HepG2 (cell line): Measurements from ENCODE around the gene ODC1. TPM values are rescaled to one million over a fixed set of nuclear protein-coding genes. Genes with fewer than 3 reads are reported as not detected.

Experiments
- CBX2 ChIP-seq, 2 experiments: fragments of 200-600 bp in 1 of 2; sonication (generic); formaldehyde crosslinking in 1 of 2; IDR thresholded peaks; 2 replicates each; pipeline versions ENCODE4 v1.7.0 to v1.8.1; 2018 to 2022; ENCODE audit warnings: low read depth in 2 of 2, low read length in 1 of 2, mild to moderate bottlenecking in 1 of 2, missing genetic modification reagents in 1 of 2
- CCDC6 ChIP-seq: sonication (generic); formaldehyde crosslinking; IDR thresholded peaks from 2 replicates; pipeline ENCODE4 v1.8.1; 2022; ENCODE audit warnings: mild to moderate bottlenecking, missing genetic modification reagents, moderate library complexity
- HNRNPK ChIP-seq: fragments of 200-400 bp; formaldehyde crosslinking; IDR thresholded peaks from 2 replicates; pipeline ENCODE4 v1.6.1; 2018; ENCODE audit warnings: low read length, low read depth, moderate library complexity, mild to moderate bottlenecking; ENCODE audit not compliant: poor library complexity, severe bottlenecking
- HOXA3 ChIP-seq: sonication (generic); formaldehyde crosslinking; IDR thresholded peaks from 2 replicates; pipeline ENCODE4 v1.5.0; 2020; ENCODE audit warnings: missing genetic modification reagents
- MBD4 ChIP-seq: IDR thresholded peaks from 2 replicates; pipeline ENCODE4 v1.6.1; 2012; ENCODE audit warnings: low read length, inconsistent platforms, borderline replicate concordance
- PHF20 ChIP-seq: sonication (generic); formaldehyde crosslinking; IDR thresholded peaks from 2 replicates; pipeline ENCODE4 v1.5.0; 2020; ENCODE audit warnings: mild to moderate bottlenecking, missing genetic modification reagents
- RBFOX2 ChIP-seq: fragments of 200-400 bp; formaldehyde crosslinking; IDR thresholded peaks from 2 replicates; pipeline ENCODE4 v1.6.1; 2017; ENCODE audit warnings: low read depth, mild to moderate bottlenecking, low read length
- ZNF275 ChIP-seq: sonication (generic); formaldehyde crosslinking; IDR thresholded peaks from 2 replicates; pipeline ENCODE4 v1.8.0; 2022; ENCODE audit warnings: missing genetic modification reagents, mild to moderate bottlenecking, inconsistent platforms, borderline replicate concordance
- ZNF350 ChIP-seq: sonication (generic); formaldehyde crosslinking; IDR thresholded peaks from 2 replicates; pipeline ENCODE4 v1.4.0; 2020; ENCODE audit warnings: mild to moderate bottlenecking, low read depth, missing genetic modification reagents, borderline replicate concordance
- ZNF354B ChIP-seq: sonication (generic); formaldehyde crosslinking; IDR thresholded peaks from 2 replicates; pipeline ENCODE4 v1.8.0; 2022; ENCODE audit warnings: mild to moderate bottlenecking, missing genetic modification reagents
- ZNF430 ChIP-seq: sonication (generic); formaldehyde crosslinking; IDR thresholded peaks from 2 replicates; pipeline ENCODE4 v1.9.0; 2021; ENCODE audit warnings: mild to moderate bottlenecking, missing genetic modification reagents
- ZNF644 ChIP-seq: IDR thresholded peaks from 2 replicates; pipeline ENCODE4 v1.6.1; 2016; ENCODE audit warnings: low read depth
- ZNF687 ChIP-seq: sonication (generic); formaldehyde crosslinking; IDR thresholded peaks from 2 replicates; pipeline ENCODE4 v1.5.1; 2020; ENCODE audit warnings: mild to moderate bottlenecking, missing genetic modification reagents, moderate library complexity
- ZNF749 ChIP-seq: sonication (generic); formaldehyde crosslinking; IDR thresholded peaks from 2 replicates; pipeline ENCODE4 v1.8.0; 2022; ENCODE audit warnings: mild to moderate bottlenecking, missing genetic modification reagents, moderate library complexity, borderline replicate concordance
- polyA plus RNA-seq, 8 experiments: library from polyadenylated mRNA; depleted of rRNA in 3 of 8; stranded (reverse) in 7 of 8; unstranded in 1 of 8; fragments of >200 nt; fragmentation: Illumina TruSeq in 4 of 8; extraction: Trizol in 4 of 8; gene quantifications; 2 replicates each; pipeline versions ENCODE4 v1.2.1 to v1.2.3, GENCODE V29; 2011 to 2016; ENCODE audit warnings: low read depth in 4 of 8, missing spikeins in 1 of 8, mixed read lengths in 1 of 8; ENCODE audit not compliant: insufficient read depth in 1 of 8
- total RNA-seq, 5 experiments: library from RNA; depleted of rRNA; stranded (reverse); fragments of >200 nt; fragmentation: Illumina TruSeq; extraction: Trizol; gene quantifications; 2 replicates each; pipeline ENCODE4 v1.2.3, GENCODE V29; 2016; ENCODE audit warnings: low read depth in 1 of 5
- TF ChIP-seq, protein P1 (sequence below): IDR thresholded peaks from 2 replicates; pipeline ENCODE4 v1.6.1; 2016; ENCODE audit warnings: missing compliant biosample characterization, missing genetic modification reagents, borderline replicate concordance
- TF ChIP-seq, protein P2 (sequence below): sonication (generic); formaldehyde crosslinking; conservative IDR thresholded peaks from 2 replicates; pipeline ENCODE4 v1.8.0; 2022; ENCODE audit warnings: mild to moderate bottlenecking, moderate library complexity, missing genetic modification reagents
- TF ChIP-seq, protein P3 (sequence below): IDR thresholded peaks from 2 replicates; pipeline ENCODE4 v1.6.1; 2016
- TF ChIP-seq, protein P4 (sequence below): sonication (generic); formaldehyde crosslinking; IDR thresholded peaks from 2 replicates; pipeline ENCODE4 v1.4.0; 2020; ENCODE audit warnings: low read depth, mild to moderate bottlenecking, missing genetic modification reagents

ODC1 gene
- total and polyA plus RNA-seq, 2 of the 13 experiments (the other 11 are each of a cell fraction or from before 2014, with no cell fraction given): 142 to 371 TPM

- peak; percentile 10; the same call in 1 of the 2 replicates for TF ChIP-seq ZNF687 (CRISPR knock-in tag)
- TF ChIP-seq, protein P1, sequence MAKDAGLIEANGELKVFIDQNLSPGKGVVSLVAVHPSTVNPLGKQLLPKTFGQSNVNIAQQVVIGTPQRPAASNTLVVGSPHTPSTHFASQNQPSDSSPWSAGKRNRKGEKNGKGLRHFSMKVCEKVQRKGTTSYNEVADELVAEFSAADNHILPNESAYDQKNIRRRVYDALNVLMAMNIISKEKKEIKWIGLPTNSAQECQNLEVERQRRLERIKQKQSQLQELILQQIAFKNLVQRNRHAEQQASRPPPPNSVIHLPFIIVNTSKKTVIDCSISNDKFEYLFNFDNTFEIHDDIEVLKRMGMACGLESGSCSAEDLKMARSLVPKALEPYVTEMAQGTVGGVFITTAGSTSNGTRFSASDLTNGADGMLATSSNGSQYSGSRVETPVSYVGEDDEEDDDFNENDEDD (CRISPR knock-in tag): no peak
- TF ChIP-seq, protein P2, sequence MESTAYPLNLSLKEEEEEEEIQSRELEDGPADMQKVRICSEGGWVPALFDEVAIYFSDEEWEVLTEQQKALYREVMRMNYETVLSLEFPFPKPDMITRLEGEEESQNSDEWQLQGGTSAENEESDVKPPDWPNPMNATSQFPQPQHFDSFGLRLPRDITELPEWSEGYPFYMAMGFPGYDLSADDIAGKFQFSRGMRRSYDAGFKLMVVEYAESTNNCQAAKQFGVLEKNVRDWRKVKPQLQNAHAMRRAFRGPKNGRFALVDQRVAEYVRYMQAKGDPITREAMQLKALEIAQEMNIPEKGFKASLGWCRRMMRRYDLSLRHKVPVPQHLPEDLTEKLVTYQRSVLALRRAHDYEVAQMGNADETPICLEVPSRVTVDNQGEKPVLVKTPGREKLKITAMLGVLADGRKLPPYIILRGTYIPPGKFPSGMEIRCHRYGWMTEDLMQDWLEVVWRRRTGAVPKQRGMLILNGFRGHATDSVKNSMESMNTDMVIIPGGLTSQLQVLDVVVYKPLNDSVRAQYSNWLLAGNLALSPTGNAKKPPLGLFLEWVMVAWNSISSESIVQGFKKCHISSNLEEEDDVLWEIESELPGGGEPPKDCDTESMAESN (CRISPR knock-in tag): 0 out of 2 replicates have a peak, but pooled peaks have one; percentile 6
- TF ChIP-seq ZNF644 (CRISPR knock-in tag): no peak
- no peak for TF ChIP-seq ZNF275 (CRISPR knock-in tag)
- 0 out of 2 replicates have a peak, but pooled peaks have one; percentile 4 for TF ChIP-seq HOXA3 (CRISPR knock-in tag)
- no peak for TF ChIP-seq CBX2 (IDR thresholded peaks at IDR 0.05; ENCODE audit: low read depth, low read length)
- no peak for TF ChIP-seq CBX2 (CRISPR knock-in tag; IDR thresholded peaks at IDR 0.05; ENCODE audit: low read depth)
- TF ChIP-seq ZNF350 (CRISPR knock-in tag): 0 out of 2 replicates have a peak, but pooled peaks have one; percentile 16
- TF ChIP-seq ZNF430 (CRISPR knock-in tag): 0 out of 2 replicates have a peak, but pooled peaks have one; percentile 5
- no peak for TF ChIP-seq CCDC6 (CRISPR knock-in tag)
- TF ChIP-seq, protein P3, sequence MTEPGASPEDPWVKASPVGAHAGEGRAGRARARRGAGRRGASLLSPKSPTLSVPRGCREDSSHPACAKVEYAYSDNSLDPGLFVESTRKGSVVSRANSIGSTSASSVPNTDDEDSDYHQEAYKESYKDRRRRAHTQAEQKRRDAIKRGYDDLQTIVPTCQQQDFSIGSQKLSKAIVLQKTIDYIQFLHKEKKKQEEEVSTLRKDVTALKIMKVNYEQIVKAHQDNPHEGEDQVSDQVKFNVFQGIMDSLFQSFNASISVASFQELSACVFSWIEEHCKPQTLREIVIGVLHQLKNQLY: no peak
- TF ChIP-seq ZNF749: no peak
- TF ChIP-seq MBD4: no peak
- no peak for TF ChIP-seq ZNF354B
- TF ChIP-seq RBFOX2: no peak
- TF ChIP-seq, protein P4, sequence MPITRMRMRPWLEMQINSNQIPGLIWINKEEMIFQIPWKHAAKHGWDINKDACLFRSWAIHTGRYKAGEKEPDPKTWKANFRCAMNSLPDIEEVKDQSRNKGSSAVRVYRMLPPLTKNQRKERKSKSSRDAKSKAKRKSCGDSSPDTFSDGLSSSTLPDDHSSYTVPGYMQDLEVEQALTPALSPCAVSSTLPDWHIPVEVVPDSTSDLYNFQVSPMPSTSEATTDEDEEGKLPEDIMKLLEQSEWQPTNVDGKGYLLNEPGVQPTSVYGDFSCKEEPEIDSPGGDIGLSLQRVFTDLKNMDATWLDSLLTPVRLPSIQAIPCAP (CRISPR knock-in tag): no peak
- no peak for TF ChIP-seq HNRNPK
- no peak for TF ChIP-seq PHF20
Observed at GRCh38 chr2:10392951-10393639, 55.0 kb downstream of the ODC1 start (continued).
